Breast epithelium (tissue), 4 donors: ENCODE results near the gene PRKG1. TPM values are rescaled to one million over a fixed set of nuclear protein-coding genes. Genes with fewer than 3 reads are reported as not detected.
A peak's percentile ranks its signal among the peaks of the same experiment; 100 is the strongest.

Experiments used
- DNase-seq, 2 donors: peaks; one replicate each; pipeline ENCODE4 v3.0.0-alpha.2; 2019; ENCODE audit warnings: low spot score in 2 of 2
- H3K27ac ChIP-seq, 2 donors: fragments of 200-600 bp; sonication (generic) in 1 of 2; one replicate each; pipeline ENCODE4 v1.5.1; 2016 to 2019; ENCODE audit warnings: mild to moderate bottlenecking in 1 of 2
- H3K27me3 ChIP-seq, 2 donors: fragments of 200-600 bp; sonication (generic) in 1 of 2; one replicate each; pipeline versions ENCODE4 v1.5.1 to v1.6.0; 2017 to 2019; ENCODE audit warnings: control low read depth in 1 of 2, mild to moderate bottlenecking in 1 of 2
- H3K36me3 ChIP-seq: fragments of 200-600 bp; one replicate; pipeline ENCODE4 v1.5.1; 2019
- H3K4me1 ChIP-seq, 2 donors: fragments of 200-600 bp; sonication (generic); one replicate each; pipeline ENCODE4 v1.5.1; 2016 to 2019; ENCODE audit warnings: control low read depth in 1 of 2
- H3K4me3 ChIP-seq, 3 donors: fragments of 200-600 bp; sonication (generic); 1 replicate in 2 of 3; 2 replicates in 1 of 3; pipeline ENCODE4 v1.5.1; 2016 to 2019; ENCODE audit warnings: mild to moderate bottlenecking in 3 of 3, moderate library complexity in 2 of 3
- H3K9me3 ChIP-seq, 2 donors: fragments of 200-600 bp; sonication (generic) in 1 of 2; one replicate each; pipeline ENCODE4 v1.5.1; 2016 to 2019; ENCODE audit warnings: control low read depth in 1 of 2
- POLR2A ChIP-seq: fragments of 450-650 bp; IDR thresholded peaks from one replicate; pipeline ENCODE4 v1.6.1; 2016; ENCODE audit warnings: antibody characterized with exemption, mild to moderate bottlenecking, moderate library complexity
- POLR2AphosphoS5 ChIP-seq, 3 donors: sonication (generic); formaldehyde crosslinking; IDR thresholded peaks; one replicate each; pipeline ENCODE4 v1.6.1; 2017; ENCODE audit warnings: antibody characterized with exemption in 3 of 3
- intact Hi-C: fragments of 100-400 bp; cut with DNase I; formaldehyde crosslinking; loops from one replicate; pipeline ENCODE4 v1.15.1; 2023; ENCODE audit warnings: low total_unique reads
- total RNA-seq, 3 donors: library from RNA; depleted of rRNA; stranded (reverse); fragments of >200 nt; gene quantifications; one replicate each; pipeline ENCODE4 v1.1.0, GENCODE V29; 2016
- TF ChIP-seq, protein P1 (sequence below), 3 donors: fragments of 450-650 bp; IDR thresholded peaks; one replicate each; pipeline ENCODE4 v1.5.1; 2016 to 2017; ENCODE audit warnings: antibody characterized with exemption in 3 of 3, mild to moderate bottlenecking in 3 of 3, moderate library complexity in 3 of 3

The PRKG1 gene
- total RNA-seq, 3 donors from 2014 or later, result 10.9 to 36.9 (median 19.7) TPM

DNA sequence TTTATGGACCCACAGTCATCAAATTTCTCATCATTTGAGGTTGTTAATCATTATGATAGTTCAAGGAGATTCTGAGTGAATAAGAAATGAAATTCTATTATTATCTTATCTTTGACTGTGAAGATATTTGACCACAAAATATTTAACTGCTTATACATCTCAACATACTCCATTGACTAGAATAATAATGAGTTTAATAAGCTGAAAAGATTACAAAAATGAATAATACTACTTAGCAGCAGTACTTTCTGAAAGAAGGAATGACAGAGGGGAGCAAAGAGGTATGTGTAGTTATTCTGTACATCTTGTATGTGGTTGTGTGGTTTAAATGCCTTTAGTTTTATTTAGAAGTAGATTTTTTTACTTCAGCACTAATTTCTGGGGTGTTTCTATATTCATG is 214.2 kb downstream of the PRKG1 start:
- no peak overlapping the region for H3K4me3 ChIP-seq
- no peak for DNase-seq

DNA sequence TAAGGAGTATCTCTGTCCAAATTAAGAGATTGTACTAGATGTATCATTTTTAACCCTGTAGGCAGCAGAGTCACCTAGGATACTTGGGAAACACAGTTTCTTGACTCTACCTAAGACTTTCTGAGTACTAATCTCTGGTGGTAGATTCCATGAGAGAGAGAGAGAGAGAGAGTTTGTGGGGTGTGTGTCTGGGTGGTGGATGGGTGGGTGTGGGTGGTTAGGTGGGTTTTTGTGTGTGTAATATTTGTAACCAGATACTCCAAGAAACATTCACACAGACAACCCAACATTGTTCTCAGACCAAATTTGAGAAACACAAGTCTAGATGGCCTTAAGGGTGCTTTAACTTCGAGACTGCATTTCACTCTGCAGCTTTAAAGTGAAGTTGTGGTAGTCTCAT is 215.2 kb downstream of the PRKG1 start:
- H3K4me1 ChIP-seq, result no peaks in the 10 kb centered on the region
- H3K27me3 ChIP-seq, result no peaks in the 10 kb centered on the region
- intact Hi-C loops, result no loop called here
- DNase-seq, result no peak
- H3K4me3 ChIP-seq, result no peak overlapping the region
- H3K27ac ChIP-seq, result no peak overlapping the region
- TF ChIP-seq, protein P1, sequence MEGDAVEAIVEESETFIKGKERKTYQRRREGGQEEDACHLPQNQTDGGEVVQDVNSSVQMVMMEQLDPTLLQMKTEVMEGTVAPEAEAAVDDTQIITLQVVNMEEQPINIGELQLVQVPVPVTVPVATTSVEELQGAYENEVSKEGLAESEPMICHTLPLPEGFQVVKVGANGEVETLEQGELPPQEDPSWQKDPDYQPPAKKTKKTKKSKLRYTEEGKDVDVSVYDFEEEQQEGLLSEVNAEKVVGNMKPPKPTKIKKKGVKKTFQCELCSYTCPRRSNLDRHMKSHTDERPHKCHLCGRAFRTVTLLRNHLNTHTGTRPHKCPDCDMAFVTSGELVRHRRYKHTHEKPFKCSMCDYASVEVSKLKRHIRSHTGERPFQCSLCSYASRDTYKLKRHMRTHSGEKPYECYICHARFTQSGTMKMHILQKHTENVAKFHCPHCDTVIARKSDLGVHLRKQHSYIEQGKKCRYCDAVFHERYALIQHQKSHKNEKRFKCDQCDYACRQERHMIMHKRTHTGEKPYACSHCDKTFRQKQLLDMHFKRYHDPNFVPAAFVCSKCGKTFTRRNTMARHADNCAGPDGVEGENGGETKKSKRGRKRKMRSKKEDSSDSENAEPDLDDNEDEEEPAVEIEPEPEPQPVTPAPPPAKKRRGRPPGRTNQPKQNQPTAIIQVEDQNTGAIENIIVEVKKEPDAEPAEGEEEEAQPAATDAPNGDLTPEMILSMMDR (IDR thresholded peaks at IDR 0.05), result no peak
- TF ChIP-seq POLR2AphosphoS5 (IDR thresholded peaks at IDR 0.05), result no peak
- no peak for TF ChIP-seq POLR2A
- H3K36me3 ChIP-seq, result no peaks in the 10 kb centered on the region
- H3K9me3 ChIP-seq, result no peaks in the 10 kb centered on the region

More for the DNA sequence above, 214.2 kb downstream of the PRKG1 start:
- no peaks in the 10 kb centered on the region for H3K36me3 ChIP-seq
- no peak overlapping the region for H3K27ac ChIP-seq
- intact Hi-C loops, result no loop called here
- H3K9me3 ChIP-seq, result no peaks in the 10 kb centered on the region
- TF ChIP-seq, protein P1 (IDR thresholded peaks at IDR 0.05), result no peak
- no peak for TF ChIP-seq POLR2AphosphoS5 (IDR thresholded peaks at IDR 0.05)
- no peak for TF ChIP-seq POLR2A
- no peaks in the 10 kb centered on the region for H3K27me3 ChIP-seq
- no peaks in the 10 kb centered on the region for H3K4me1 ChIP-seq

DNA sequence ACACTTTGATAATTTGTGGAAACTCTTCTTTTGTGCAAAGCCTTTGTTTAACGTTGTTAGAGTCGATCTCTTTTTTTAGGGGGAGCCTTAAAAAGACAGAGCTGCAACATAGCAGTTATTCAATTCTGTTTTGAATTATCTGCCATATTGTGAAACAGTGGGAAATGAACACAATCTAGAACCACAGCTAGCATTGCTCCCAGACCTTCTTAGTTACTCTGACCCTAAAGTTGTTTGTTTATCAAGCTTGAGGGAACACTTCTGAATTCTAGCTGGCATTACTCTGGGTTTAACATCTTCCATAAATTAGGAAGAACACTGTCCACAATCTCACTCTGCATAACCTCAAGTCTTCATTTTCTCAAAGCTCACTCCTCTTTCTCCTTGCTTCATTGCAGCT is 217.7 kb downstream of the PRKG1 start:
- TF ChIP-seq POLR2A, result no peak
- TF ChIP-seq, protein P1 (IDR thresholded peaks at IDR 0.05), result no peak
- no peak for TF ChIP-seq POLR2AphosphoS5 (IDR thresholded peaks at IDR 0.05)
- peak overlapping the region in 1 of 2 donors; percentile 7 for H3K27ac ChIP-seq
- DNase-seq, result no peak

DNA sequence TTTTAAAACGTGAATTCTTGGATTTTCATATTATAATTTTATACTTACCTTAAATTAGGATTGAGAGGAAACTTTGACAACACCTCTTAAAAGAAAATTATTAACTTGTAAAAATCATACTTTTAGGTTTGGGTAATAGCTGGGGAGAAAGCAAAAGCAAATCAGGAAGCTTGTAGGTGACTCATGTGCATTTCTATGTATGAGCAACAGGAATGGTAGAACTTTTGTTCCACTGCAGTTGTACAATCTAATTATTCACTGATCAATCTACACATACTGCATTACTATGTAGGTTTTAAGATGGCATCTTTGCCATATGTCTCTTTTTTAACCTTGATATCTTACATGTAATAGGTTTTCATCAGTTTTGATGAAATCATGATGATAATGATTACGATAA is 223.2 kb downstream of the PRKG1 start:
- no peaks in the 10 kb centered on the region for H3K4me1 ChIP-seq
- TF ChIP-seq POLR2AphosphoS5 (IDR thresholded peaks at IDR 0.05) (no peak), POLR2A (no peak)
- TF ChIP-seq, protein P1 (IDR thresholded peaks at IDR 0.05), result no peak
- no peak for DNase-seq
- no peak overlapping the region for H3K4me3 ChIP-seq
- H3K27me3 ChIP-seq, result no peaks in the 10 kb centered on the region
- intact Hi-C loops, result no loop called here
- H3K36me3 ChIP-seq, result no peaks in the 10 kb centered on the region
- no peaks in the 10 kb centered on the region for H3K9me3 ChIP-seq
- no peak overlapping the region for H3K27ac ChIP-seq

More for the DNA sequence above, 217.7 kb downstream of the PRKG1 start:
- intact Hi-C loops, result loop anchor here (5.0 kb wide), 1 partner anchor 125 kb away; no protein-coding TSS in a partner anchor
- Histone ChIP-seq H3K36me3 (no peaks in the 10 kb centered on the region), H3K9me3 (no peaks in the 10 kb centered on the region), H3K27me3 (no peaks in the 10 kb centered on the region), H3K4me1 (no peaks in the 10 kb centered on the region), H3K4me3 (no peak overlapping the region)

DNA sequence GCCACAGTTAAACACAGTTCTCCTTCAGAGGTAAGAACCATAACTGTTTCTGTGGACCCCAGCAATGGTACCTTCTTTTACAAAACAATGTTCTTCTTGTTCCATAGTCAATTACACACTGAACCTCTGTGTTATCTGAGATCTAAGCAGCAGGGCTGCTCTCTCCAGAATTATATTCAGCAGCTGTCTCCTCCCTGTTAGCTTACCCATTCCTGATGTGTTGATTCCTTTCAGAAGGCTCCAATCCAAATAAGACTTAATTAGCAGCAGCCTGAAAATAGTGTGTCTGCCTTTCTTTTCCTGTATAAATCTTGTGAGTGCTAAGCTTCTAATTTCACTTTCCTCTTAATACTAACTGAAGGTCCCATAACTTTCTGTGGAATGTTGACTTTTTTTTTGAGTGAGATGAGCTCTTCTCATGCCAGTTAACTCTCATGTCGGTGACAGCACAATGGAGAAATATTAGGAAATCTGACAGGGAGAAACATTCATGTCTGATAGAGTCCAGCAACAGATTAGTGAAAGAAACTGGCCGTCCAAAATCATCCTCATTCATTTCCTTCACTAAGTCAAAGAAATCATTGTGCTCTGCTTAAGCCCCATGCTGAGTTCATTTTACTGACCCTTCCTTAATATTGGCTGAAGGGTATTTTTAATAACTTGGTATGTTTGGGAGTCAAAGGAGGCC is 226.5 kb downstream of the PRKG1 start:
- no peak for DNase-seq
- Histone ChIP-seq H3K36me3 (no peaks in the 10 kb centered on the region), H3K9me3 (no peaks in the 10 kb centered on the region), H3K27me3 (no peaks in the 10 kb centered on the region), H3K27ac (peak overlapping the region; percentile 70 to 85), H3K4me3 (no peak overlapping the region), H3K4me1 (no peaks in the 10 kb centered on the region)
- intact Hi-C loops, result no loop called here
- TF ChIP-seq, protein P1 (IDR thresholded peaks at IDR 0.05), result no peak
- TF ChIP-seq POLR2A, result no peak
- no peak for TF ChIP-seq POLR2AphosphoS5 (IDR thresholded peaks at IDR 0.05)
